GM12873 (cell line): ENCODE data around the gene DMBT1.

Source experiments
- TF ChIP-seq, protein P1 (sequence below): IDR thresholded peaks from 2 replicates; pipeline ENCODE4 v1.5.1; 2012; ENCODE audit warnings: low read depth, mild to moderate bottlenecking, moderate library complexity, low read length, control low read depth; ENCODE audit not compliant: insufficient read depth; ENCODE audit errors: missing control alignments

Gene DMBT1

DNA sequence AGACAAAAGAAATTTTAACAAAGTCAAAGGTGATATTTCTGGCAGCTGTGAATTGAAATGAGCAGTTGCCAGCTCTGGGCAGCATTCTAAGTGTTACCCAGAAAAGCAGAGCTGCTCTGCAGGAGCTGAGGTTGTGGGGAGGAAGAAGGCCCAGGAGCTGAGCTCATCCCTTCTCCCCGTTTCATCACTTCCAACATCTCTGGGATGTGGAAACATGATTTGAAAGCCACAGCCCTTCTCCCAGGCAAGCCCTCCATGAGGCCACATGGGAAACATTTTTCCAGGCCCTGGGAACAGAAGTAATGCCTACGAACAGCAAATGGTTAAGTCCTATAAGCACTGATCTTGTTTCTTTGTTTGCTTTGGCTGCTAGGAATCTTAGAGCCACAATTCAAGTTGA lies 10.9 kb upstream of the DMBT1 start:
- TF ChIP-seq, protein P1, sequence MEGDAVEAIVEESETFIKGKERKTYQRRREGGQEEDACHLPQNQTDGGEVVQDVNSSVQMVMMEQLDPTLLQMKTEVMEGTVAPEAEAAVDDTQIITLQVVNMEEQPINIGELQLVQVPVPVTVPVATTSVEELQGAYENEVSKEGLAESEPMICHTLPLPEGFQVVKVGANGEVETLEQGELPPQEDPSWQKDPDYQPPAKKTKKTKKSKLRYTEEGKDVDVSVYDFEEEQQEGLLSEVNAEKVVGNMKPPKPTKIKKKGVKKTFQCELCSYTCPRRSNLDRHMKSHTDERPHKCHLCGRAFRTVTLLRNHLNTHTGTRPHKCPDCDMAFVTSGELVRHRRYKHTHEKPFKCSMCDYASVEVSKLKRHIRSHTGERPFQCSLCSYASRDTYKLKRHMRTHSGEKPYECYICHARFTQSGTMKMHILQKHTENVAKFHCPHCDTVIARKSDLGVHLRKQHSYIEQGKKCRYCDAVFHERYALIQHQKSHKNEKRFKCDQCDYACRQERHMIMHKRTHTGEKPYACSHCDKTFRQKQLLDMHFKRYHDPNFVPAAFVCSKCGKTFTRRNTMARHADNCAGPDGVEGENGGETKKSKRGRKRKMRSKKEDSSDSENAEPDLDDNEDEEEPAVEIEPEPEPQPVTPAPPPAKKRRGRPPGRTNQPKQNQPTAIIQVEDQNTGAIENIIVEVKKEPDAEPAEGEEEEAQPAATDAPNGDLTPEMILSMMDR = no peak

DNA sequence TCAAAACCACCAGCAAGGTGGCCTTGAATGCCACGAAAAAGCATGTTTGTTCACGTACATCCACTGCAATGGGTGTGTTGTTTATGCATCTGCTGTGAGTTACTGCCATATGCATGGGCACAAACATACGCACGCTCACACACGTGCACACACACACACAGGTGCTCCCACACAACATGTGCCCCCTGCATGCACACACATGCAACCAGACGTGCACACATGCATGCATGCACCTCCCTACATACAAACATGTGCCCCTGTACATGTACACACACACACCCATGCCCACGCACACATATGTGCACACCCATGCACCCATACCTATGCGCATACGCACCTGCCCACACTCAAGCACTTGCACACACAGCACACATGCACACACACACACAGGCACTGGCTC lies 10.1 kb upstream of the DMBT1 start:
- TF ChIP-seq, protein P1 = no peak

DNA sequence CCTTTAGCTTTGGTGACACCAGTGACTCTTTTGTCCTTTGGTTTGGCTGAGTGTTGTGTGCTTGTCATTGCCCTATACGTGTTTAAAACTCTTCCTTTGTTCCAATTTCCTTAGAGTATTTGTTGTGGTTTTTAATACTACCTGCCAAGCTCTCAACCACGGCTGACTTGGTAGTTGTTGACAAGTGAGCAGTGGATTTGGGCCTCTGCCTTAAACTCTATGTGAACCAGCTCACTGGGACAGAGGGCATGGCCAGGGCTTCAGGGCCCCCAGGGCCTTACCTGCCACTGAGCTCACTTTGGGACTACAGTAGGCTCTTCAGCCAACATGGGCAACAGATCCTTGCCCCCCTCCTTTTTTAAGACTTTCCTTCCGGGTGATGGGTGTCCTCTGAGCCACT lies 9.6 kb upstream of the DMBT1 start:
- TF ChIP-seq, protein P1 = no peak

DNA sequence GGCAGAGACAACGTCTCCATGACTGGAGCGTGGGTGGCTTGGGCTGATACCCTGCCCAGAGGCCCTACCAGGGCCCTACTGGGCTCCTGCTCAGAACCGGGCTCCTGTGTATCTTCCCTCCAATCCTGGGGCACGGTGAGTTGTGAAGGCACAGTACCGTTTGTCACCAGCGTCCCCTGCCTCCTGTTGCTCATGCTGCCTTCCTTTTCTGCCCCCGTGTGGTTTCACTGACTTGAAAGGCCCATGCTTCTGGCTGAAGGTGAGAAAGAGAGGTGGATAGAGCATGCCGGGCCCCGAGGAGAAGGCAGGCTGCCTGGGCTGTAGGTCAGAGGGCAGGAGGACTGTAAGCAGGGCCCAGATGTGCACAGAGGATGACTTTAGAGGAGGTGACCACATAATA lies 9.1 kb upstream of the DMBT1 start:
- TF ChIP-seq, protein P1 = peak; percentile 13

DNA sequence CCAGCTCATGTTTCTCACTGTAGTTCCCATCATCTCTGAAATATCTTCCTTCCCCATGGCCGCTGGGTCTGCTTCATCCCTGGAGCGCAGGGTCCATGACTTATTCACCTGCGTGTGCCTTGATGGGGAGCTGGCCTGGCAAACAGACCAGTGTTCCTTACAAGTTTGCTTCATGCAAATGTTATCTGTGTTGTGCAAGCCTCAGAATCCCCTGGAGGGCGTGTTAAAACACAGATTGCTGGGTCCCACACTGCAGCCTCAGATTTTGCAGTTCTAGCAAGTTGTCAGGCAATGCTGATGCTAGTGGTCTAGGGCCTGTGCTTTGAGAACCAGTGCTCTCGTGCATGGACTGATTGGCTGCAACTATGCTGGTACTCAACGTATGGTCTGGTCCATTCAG lies 7.2 kb upstream of the DMBT1 start:
- TF ChIP-seq, protein P1 = no peak

DNA sequence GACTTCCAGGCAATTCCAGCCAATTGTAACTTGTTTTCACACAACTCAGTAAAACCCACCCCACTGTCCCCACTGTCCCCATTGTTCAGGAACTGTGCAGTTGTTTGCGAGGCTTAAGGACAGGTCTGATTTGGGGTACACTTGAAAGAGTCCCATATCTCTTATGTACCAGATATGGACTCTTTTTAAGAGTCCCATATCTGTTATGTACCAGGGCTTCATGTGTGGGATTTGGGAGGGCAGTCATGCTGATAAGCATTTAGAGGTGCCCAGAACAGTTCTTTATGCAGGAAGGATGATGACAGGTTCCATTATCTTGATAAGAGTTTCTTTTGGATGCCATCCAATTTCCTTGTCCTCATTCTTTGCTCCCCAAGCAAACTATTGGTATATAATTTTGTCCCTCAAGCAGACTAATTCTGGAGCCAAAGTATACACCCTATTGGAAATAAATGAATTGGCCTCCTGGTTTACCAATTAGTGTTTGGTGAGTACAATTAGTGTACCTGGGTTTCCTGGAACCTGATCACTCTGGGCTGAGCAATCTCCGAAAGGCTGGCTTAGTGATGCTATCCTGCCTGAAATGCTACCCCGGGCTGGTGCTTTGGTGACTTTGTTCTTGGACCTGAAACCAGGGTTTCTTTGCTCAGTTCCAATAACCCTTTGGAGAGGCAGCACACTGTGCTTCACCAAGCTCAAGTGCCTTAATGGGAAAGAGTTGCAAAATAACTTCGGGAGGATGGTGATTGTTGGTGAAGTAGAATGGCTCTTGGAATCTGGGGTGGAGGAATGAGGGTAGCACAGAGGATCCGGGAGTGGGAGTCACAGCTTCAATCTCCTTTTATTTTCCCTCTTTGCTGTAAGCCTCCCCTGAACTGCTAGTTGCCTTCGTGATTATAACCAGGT lies 6.2 kb upstream of the DMBT1 start:
- TF ChIP-seq, protein P1 = no peak

DNA sequence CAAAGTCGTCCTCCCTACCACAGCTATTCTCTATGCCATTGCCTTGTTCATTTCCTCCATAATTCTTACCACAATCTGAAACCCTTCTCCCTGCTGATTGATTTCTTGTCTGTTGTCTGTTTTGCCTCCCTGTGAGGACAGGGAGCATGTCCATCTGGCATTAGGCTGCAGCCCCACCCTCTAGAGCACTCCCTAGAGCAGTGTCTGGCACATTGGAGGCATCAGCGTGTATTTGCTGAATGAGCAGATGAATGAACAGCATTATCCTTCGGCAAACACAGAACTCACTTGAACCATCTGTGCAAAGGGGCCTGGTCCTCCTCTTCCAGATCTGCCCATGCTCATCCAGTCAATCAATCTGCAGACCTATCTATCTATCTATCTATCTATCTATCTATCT lies 5.1 kb upstream of the DMBT1 start:
- TF ChIP-seq, protein P1 = no peak
